ENCODE measurements around the gene PDE6C. TPM values are rescaled to one million over a fixed set of nuclear protein-coding genes. Genes with fewer than 3 reads are reported as not detected.

Gene PDE6C
- total RNA-seq (2014; rRNA removed; shearing (Covaris generic)): not detected in 2 replicates

DNA sequence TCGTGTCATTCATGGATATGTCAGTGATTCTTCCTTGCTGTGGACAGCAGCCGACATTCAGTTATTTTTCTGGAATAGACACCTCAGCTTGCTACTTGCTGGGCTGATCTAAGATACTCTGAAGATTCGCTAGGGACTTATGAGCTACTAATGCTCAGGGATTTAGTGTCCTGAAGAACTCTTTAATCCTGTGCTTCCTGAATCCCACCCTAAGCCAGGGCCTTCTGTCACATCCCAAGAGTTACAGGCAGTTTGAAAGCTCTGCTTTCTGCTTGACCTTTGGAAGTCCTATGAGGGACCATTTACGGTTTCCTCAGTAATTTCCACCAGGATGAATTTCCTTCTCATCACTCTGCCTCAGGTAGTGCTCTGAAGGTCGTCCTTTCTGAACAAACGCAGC, at the start of gene PDE6C:
PDE6C (plus strand) TSS at position 227 of the 400 bp plus-strand sequence. CDS start 189 bp downstream, outside the sequence.
- DNase-seq (ENCODE audit: low spot score): no peak

DNA sequence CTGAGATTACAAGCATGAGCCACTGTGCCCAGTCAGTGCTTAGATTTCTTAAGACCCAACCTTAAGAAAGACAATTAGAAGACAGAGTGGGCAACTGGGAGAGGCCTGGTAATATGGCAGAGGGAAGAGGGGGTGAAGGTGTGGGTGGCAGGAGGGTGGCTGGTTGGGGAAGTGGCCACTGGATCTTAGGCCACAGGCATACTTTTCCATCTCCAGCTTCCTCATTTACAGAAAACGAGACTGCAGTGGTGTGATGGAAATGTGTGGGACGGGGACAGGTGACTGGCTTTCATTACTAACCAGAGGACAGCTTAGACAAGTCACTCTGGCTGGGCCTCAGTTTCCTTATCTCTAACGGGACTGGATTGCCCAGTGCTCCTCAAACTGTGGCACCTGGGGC, 46.9 kb upstream of the PDE6C start:
- DNase-seq (ENCODE audit: low spot score): no peak

GRCh38 chr10:93566435-93567276, 45.7 kb upstream of the PDE6C start, which contains the start of gene FFAR4:
FFAR4 (plus strand) TSS chr10:93566665; CDS start chr10:93566721, 56 bp downstream.
- DNase-seq (ENCODE audit: low spot score): no peak

DNA sequence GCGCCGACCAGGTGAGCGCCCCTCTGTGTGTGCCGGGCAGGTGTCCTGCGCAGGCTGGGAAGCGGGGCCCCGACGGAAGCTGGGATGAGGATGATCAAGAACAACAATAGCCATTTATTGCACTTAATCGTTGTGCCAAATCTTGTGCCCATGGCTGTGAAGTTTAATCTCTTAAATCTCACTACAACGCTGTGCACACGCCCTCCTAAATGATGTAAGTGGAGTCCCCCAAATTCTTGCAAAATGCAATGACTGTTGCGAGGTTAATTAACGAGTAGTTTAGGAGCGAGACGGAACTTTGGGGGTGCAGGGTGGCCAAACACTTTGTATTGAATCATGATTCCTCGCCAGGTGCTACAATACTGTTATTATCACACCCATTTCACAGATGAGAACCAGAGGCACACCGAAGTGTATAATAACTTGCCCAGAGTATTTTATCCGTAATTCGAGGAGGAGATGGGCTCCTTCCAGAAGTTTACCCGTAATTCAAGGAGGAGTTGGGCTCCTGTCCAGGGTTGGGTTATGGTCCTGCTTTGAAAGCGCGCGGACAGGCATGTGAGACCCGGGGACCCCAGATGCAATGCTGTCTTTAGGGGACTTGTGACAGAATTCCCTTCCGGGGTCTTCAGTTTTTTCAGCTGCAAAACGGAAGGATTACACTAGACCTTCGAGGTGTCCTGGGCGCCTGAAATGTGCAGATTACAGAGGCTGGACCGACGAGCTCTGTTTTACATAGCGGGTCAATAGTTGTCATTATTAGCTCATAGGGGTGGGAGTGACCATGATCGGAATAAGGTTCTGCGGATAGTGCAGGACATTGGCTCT, 44.8 kb upstream of the PDE6C start:
- no peak for DNase-seq (ENCODE audit: low spot score)

DNA sequence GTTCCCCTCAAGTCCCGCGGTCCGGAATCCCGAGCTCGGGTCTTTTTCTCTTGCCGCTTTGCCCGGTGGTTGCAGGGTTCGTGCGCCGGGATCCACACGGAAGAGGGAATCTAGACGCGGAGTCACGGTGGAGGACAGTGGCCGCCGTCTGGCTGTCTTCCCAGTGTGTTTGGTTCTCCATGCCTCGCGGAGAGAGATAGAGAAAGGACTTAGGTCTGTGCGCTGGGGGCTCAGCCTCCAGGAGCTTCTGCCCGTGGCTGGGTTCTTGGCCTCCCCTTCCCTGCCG, 44.3 kb upstream of the PDE6C start:
- DNase-seq (ENCODE audit: low spot score): no peak

DNA sequence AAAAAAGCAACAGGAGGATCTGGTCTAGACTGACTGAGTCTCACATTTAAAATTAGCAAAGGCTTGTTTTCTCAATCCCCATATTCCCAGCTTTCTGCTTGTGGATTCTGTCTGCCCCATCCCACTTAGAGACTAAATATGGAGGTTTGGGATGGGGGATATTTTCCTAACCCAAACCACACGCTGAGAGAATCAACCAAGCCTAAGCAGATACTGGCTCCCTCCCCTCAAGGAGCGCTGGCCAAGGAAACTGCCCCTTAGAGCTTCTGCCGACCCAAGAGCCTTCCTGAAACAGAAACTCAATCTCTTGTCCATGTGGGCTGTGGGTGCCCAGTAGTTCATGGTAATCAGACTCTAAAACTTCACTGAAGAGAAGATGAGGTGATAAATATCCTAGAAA, 42.0 kb upstream of the PDE6C start:
- DNase-seq (ENCODE audit: low spot score): no peak

GRCh38 chr10:93572606-93573005, 39.7 kb upstream of the PDE6C start:
- no peak for DNase-seq (ENCODE audit: low spot score)

GRCh38 chr10:93573051-93573909, 39.1 kb upstream of the PDE6C start:
- DNase-seq (ENCODE audit: low spot score): no peak

- DNase-seq (ENCODE audit: low spot score): no peak
Observed at GRCh38 chr10:93573924-93574323, 38.4 kb upstream of the PDE6C start.

GRCh38 chr10:93576888-93577287, 35.4 kb upstream of the PDE6C start:
- no peak for DNase-seq (ENCODE audit: low spot score)

- DNase-seq (ENCODE audit: low spot score): no peak
Observed at GRCh38 chr10:93577565-93577964, 34.8 kb upstream of the PDE6C start.

GRCh38 chr10:93579089-93579488, 33.2 kb upstream of the PDE6C start:
- DNase-seq (ENCODE audit: low spot score): no peak

GRCh38 chr10:93579985-93580711, 32.2 kb upstream of the PDE6C start:
- no peak for DNase-seq (ENCODE audit: low spot score)

DNA sequence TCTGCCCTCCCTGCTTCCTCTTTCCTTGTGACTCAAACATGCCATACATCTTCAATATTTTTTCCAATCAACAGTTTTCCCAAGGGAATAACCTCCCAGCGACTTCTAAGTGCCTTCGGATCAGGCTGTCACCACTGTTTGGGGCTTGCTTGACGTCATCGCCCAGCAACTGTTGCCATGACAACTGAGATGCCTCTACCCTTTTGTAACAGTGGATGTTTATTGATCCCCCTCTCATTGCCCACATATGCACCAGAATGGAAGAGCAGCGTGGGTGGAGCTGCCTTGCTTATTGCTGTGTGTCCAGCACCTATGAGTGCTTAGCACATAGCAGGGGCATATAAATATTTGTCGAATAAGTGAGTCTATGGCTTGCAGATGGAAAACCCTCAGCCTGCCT, 31.5 kb upstream of the PDE6C start:
- DNase-seq (ENCODE audit: low spot score): no peak

- DNase-seq (ENCODE audit: low spot score): no peak
Observed at GRCh38 chr10:93584445-93584844, 27.9 kb upstream of the PDE6C start.

DNA sequence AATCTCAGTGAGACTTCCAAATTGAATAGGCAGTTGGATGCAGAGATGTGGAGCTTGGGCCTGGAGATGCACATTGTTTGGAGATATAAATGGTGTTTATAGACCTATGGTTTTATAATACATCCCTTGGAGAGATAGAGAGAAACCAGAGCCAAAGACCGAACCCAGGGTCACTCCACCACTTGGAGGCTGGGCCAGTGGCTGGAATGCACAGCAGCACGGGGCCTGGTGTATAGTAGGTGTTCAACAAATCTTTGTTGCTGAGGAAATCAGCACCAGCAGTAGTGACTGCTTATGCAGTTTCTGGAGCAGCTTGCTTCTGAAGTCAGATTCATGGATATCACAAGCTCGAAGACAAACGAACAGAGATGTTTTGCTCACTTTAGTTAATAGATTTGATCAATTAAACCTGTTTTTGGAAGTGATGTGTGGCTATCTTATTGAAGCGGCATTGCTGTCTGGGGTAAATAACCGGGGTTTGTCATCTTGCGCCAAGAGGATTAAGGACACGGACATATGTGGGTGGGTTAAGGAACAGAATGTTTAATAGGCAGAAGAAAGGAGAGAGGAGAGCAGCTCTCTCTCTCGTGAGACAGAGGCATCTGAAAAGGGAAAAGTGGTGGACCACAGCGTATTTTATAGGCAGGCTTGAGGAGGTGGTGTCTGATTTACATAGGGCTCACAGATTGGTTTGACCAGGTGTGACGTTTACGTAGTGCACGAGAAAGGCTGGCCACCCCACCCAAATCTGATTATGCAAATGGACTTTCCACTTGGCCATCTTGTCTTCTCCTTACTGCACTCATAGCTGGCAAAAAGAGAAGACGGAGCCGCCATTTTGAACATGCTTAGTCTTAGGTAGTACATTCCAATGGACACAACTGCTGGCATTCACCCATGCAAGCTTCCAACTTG, 22.4 kb upstream of the PDE6C start:
- no peak for DNase-seq (ENCODE audit: low spot score)

- no peak for DNase-seq (ENCODE audit: low spot score)
Observed at GRCh38 chr10:93590638-93591037, 21.7 kb upstream of the PDE6C start.

- DNase-seq (ENCODE audit: low spot score): no peak
Observed at GRCh38 chr10:93591065-93591808, 21.1 kb upstream of the PDE6C start.

DNA sequence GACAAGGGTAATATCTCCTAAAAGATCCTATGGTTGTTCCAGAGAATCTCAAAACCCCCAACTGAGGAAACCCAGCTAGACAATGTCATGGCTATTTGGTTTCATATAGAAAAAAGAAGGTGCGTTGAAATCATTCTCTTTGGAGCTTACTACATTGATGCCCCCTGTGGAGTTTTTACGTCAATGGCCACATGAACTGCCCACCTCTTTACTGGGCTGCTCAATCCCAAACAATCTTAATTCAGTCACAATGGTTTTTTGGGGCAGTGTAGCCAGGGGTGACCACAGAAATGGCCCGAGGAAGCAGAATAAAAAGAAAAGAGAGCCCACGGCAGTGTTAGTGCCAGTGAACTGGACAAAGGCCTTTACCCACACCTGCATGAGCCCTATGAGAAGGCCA, 19.1 kb upstream of the PDE6C start:
- no peak for DNase-seq (ENCODE audit: low spot score)

GRCh38 chr10:93593749-93594148, 18.6 kb upstream of the PDE6C start:
- no peak for DNase-seq (ENCODE audit: low spot score)

All from H4 (cell line).